ENCODE data around the gene SCN2A. TPM values are rescaled to one million over a fixed set of nuclear protein-coding genes. Genes with fewer than 3 reads are reported as not detected.
"Not testable (repeated sequence)": the region's sequence is repeated elsewhere in the genome, so short reads cannot be mapped to it uniquely, and the experiment has no call there.

The SCN2A gene
- total and polyA plus RNA-seq, 9 of the 15 experiments (the other 6 are each of a cell fraction or from before 2014, with no cell fraction given) = 0.08 to 0.69 (median 0.31) TPM; not detected in 1

DNA sequence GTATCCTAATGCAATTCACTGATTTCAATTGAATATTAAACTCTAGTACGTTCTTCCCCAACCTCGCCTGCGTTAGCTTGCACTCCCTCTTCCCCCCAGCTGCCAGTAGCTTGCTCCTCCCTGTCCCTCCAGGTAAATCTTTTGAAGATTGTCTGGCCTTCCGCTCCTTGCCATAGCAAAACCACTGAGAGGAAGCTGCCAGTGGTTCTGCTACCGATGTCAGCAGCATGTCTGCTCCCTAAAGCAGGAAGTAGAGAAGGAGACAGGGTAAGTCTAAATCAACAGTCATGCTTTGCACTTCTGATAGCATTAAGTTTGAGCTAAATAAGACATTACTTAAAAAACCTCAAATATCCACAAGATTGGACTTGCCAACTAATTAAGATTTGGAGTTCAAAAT lies 89.1 kb downstream of the SCN2A start:
- 0 out of 2 replicates have a peak, but pooled peaks cover 2% of the 10 kb centered on the region for H3K9me3 ChIP-seq (replicated peaks; ENCODE audit: control insufficient read depth, insufficient read depth, low read depth, low read length)
- no peaks in the 10 kb centered on the region for H4K20me1 ChIP-seq (replicated peaks; ENCODE audit: control insufficient read depth, insufficient read depth, low read length)
- no TSS peak for BruUV-seq (replicated peaks)
- CTCF ChIA-PET (ENCODE audit: low intra/inter-chr PET ratio) = no interaction called here
- H3K27ac ChIP-seq (ENCODE audit: extremely low read depth, low read depth, low read length) = no peak overlapping the region
- POLR2A ChIA-PET = no interaction called here
- no peaks in the 10 kb centered on the region for H3K79me2 ChIP-seq (ENCODE audit: control insufficient read depth, insufficient read depth, low read length)
- in situ Hi-C loops (cut with MboI) = no loop called here
- FAIRE-seq (no peak), ATAC-seq (no peak), DNase-seq (ENCODE audit: extremely low read depth in 1 of 4, low spot score in 3 of 4) (no peak)
- H3K4me2 ChIP-seq (ENCODE audit: insufficient read depth, low read length) = no peak overlapping the region
- intact Hi-C loops (cut with micrococcal nuclease) = no loop called here
- H3K36me3 ChIP-seq (ENCODE audit: control insufficient read depth, insufficient read depth, low read length) = no peaks in the 10 kb centered on the region
- 2% methylated on average over 5 of the region's 5 CpGs for WGBS (ENCODE audit: insufficient coverage, low coverage, missing lambda C conversion rate)
- TF ChIP-seq, protein P1, sequence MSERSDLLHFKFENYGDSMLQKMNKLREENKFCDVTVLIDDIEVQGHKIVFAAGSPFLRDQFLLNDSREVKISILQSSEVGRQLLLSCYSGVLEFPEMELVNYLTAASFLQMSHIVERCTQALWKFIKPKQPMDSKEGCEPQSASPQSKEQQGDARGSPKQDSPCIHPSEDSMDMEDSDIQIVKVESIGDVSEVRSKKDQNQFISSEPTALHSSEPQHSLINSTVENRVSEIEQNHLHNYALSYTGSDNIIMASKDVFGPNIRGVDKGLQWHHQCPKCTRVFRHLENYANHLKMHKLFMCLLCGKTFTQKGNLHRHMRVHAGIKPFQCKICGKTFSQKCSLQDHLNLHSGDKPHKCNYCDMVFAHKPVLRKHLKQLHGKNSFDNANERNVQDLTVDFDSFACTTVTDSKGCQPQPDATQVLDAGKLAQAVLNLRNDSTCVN (CRISPR knock-in tag; IDR thresholded peaks at IDR 0.05) = no peak
- TF ChIP-seq NFE2 (IDR thresholded peaks at IDR 0.05; ENCODE audit: low read depth) = no peak
- no peak for TF ChIP-seq ZNF134 (CRISPR knock-in tag; conservative IDR thresholded peaks at IDR 0.05)
- TF ChIP-seq NFATC3 (IDR thresholded peaks at IDR 0.05) = no peak
- no peak for TF ChIP-seq POLR2AphosphoS5 (IDR thresholded peaks at IDR 0.05; ENCODE audit: control insufficient read depth, insufficient read depth, low read depth, low read length)
- TF ChIP-seq IRF9 (tag; IDR thresholded peaks at IDR 0.05) = no peak
- TF ChIP-seq TAL1 (IDR thresholded peaks at IDR 0.05) = no peak
- TF ChIP-seq TBL1XR1 (IDR thresholded peaks at IDR 0.05; ENCODE audit: low read length in 2 of 2) = no peak
- no peak for TF ChIP-seq NUFIP1 (IDR thresholded peaks at IDR 0.05; ENCODE audit: partially characterized antibody)
- no peak for TF ChIP-seq CBX5 (IDR thresholded peaks at IDR 0.05; ENCODE audit: borderline replicate concordance, low read depth)
- no peak for TF ChIP-seq OTX1 (CRISPR knock-in tag; IDR thresholded peaks at IDR 0.05)
- H3K4me3 ChIP-seq = no peak overlapping the region
- H3K9me1 ChIP-seq (ENCODE audit: control insufficient read depth, insufficient read depth, low read length) = no peaks in the 10 kb centered on the region
- H2AFZ ChIP-seq (ENCODE audit: low read depth, low read length) = no peak overlapping the region
- no peaks in the 10 kb centered on the region for H3K27me3 ChIP-seq (ENCODE audit: control insufficient read depth in 2 of 2, insufficient read depth in 2 of 2, low read length in 2 of 2)
- no peak overlapping the region for H3K9ac ChIP-seq (ENCODE audit: insufficient read depth in 1 of 2, low read depth in 2 of 2, low read length in 2 of 2)
- no peaks in the 10 kb centered on the region for H3K4me1 ChIP-seq (replicated peaks in 1 of 2; ENCODE audit: control insufficient read depth in 2 of 2, insufficient read depth in 2 of 2, low read length in 2 of 2)

DNA sequence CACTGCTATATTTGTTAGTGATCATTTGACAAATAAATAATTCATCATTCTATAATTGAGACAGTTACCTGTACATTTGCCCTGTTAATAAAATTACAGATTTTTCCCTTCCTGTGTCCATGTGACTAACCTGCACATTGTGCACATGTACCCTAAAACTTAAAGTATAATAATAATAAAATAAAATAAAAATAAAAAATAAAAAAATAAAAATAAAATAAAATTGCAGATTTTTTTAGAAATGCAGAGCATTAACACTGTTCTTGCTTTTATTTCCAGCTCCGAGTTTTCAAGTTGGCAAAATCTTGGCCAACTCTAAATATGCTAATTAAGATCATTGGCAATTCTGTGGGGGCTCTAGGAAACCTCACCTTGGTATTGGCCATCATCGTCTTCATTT lies 105.1 kb downstream of the SCN2A start:
- H3K27ac ChIP-seq (ENCODE audit: extremely low read depth, low read depth, low read length); H3K9me3 ChIP-seq (replicated peaks; ENCODE audit: control insufficient read depth, insufficient read depth, low read depth, low read length); H4K20me1 ChIP-seq (replicated peaks; ENCODE audit: control insufficient read depth, insufficient read depth, low read length); in situ Hi-C loops (cut with MboI); ATAC-seq; H3K9me1 ChIP-seq (ENCODE audit: control insufficient read depth, insufficient read depth, low read length); CTCF ChIA-PET (ENCODE audit: low intra/inter-chr PET ratio); H3K36me3 ChIP-seq (ENCODE audit: control insufficient read depth, insufficient read depth, low read length); intact Hi-C loops (cut with micrococcal nuclease); H3K4me3 ChIP-seq; H3K27me3 ChIP-seq (ENCODE audit: control insufficient read depth in 2 of 2, insufficient read depth in 2 of 2, low read length in 2 of 2); H2AFZ ChIP-seq (ENCODE audit: low read depth, low read length); FAIRE-seq; BruUV-seq (replicated peaks); H3K4me2 ChIP-seq (ENCODE audit: insufficient read depth, low read length); POLR2A ChIA-PET; H3K79me2 ChIP-seq (ENCODE audit: control insufficient read depth, insufficient read depth, low read length); H3K9ac ChIP-seq (ENCODE audit: insufficient read depth in 1 of 2, low read depth in 2 of 2, low read length in 2 of 2); H3K4me1 ChIP-seq (replicated peaks in 1 of 2; ENCODE audit: control insufficient read depth in 2 of 2, insufficient read depth in 2 of 2, low read length in 2 of 2); DNase-seq (ENCODE audit: extremely low read depth in 1 of 4, low spot score in 3 of 4): not testable (repeated sequence)
- WGBS (ENCODE audit: insufficient coverage, low coverage, missing lambda C conversion rate) = 13% methylated on average over 2 of the region's 2 CpGs
